Activated T-cell treated with anti-CD3 and anti-CD28 coated beads, Interleukin-2, amount 50 U/mL, for 4 hours (primary cell): ENCODE results near the gene PLEKHA5. TPM values are rescaled to one million over a fixed set of nuclear protein-coding genes. Genes with fewer than 3 reads are reported as not detected.
"Not testable (repeated sequence)": the region's sequence is repeated elsewhere in the genome, so short reads cannot be mapped to it uniquely, and the experiment has no call there.

Experiments used
- ATAC-seq, 2 donors: fragments of 200-7000 bp; cut with Tn5 transposase; one replicate each; pipeline ENCODE4 v1.10.0; 2021
- DNase-seq: peaks from one replicate; pipeline ENCODE4 v3.0.0-alpha.2; 2020
- H3K27me3 Mint-ChIP-seq: one replicate; pipeline ENCODE4 v1.8.0; 2021; ENCODE audit warnings: low read depth, mixed read lengths
- H3K36me3 Mint-ChIP-seq: one replicate; pipeline ENCODE4 v1.8.0; 2022; ENCODE audit warnings: mixed read lengths; ENCODE audit not compliant: insufficient read depth
- H3K4me1 Mint-ChIP-seq: one replicate; pipeline ENCODE4 v1.8.0; 2021; ENCODE audit warnings: low read depth, mixed read lengths
- H3K4me3 Mint-ChIP-seq: one replicate; pipeline ENCODE4 v1.8.0; 2021; ENCODE audit warnings: mild to moderate bottlenecking, moderate library complexity, mixed read lengths
- H3K9me3 Mint-ChIP-seq: one replicate; pipeline ENCODE4 v1.8.0; 2021; ENCODE audit warnings: mixed read lengths
- total RNA-seq, 3 donors: library from RNA; stranded (reverse); gene quantifications; one replicate each; pipeline ENCODE4 v1.2.1, GENCODE V29; 2021

The PLEKHA5 gene
- total RNA-seq, 3 donors from 2014 or later: 0.66 to 2.9 (median 2.0) TPM

GRCh38 chr12:19322376-19322775, 192.8 kb downstream of the PLEKHA5 start:
- H3K27me3 Mint-ChIP-seq: no peaks in the 10 kb centered on the region
- H3K9me3 Mint-ChIP-seq: no peaks in the 10 kb centered on the region
- no peak for ATAC-seq
- no peak for DNase-seq
- H3K4me3 Mint-ChIP-seq: no peak overlapping the region
- peaks cover 2% of the 10 kb centered on the region for H3K36me3 Mint-ChIP-seq
- no peaks in the 10 kb centered on the region for H3K4me1 Mint-ChIP-seq

- Mint-ChIP-seq H3K36me3 (peaks cover 2% of the 10 kb centered on the region), H3K4me1 (no peaks in the 10 kb centered on the region), H3K9me3 (no peaks in the 10 kb centered on the region), H3K4me3 (no peak overlapping the region), H3K27me3 (no peaks in the 10 kb centered on the region)
- ATAC-seq (no peak), DNase-seq (no peak)
Observed at GRCh38 chr12:19323805-19324204, 194.3 kb downstream of the PLEKHA5 start.

- no peak overlapping the region for H3K4me3 Mint-ChIP-seq
- H3K36me3 Mint-ChIP-seq: peaks cover 2% of the 10 kb centered on the region
- no peaks in the 10 kb centered on the region for H3K4me1 Mint-ChIP-seq
- ATAC-seq (no peak), DNase-seq (no peak)
- H3K9me3 Mint-ChIP-seq: no peaks in the 10 kb centered on the region
- no peaks in the 10 kb centered on the region for H3K27me3 Mint-ChIP-seq
Observed at GRCh38 chr12:19326102-19326501, 196.6 kb downstream of the PLEKHA5 start.

GRCh38 chr12:19332196-19332595, 202.7 kb downstream of the PLEKHA5 start:
- no peaks in the 10 kb centered on the region for H3K4me1 Mint-ChIP-seq
- H3K36me3 Mint-ChIP-seq: no peaks in the 10 kb centered on the region
- no peaks in the 10 kb centered on the region for H3K9me3 Mint-ChIP-seq
- ATAC-seq (no peak), DNase-seq (no peak)
- no peak overlapping the region for H3K4me3 Mint-ChIP-seq
- H3K27me3 Mint-ChIP-seq: no peaks in the 10 kb centered on the region

GRCh38 chr12:19338405-19338804, 208.9 kb downstream of the PLEKHA5 start:
- H3K4me3 Mint-ChIP-seq: no peak overlapping the region
- no peaks in the 10 kb centered on the region for H3K4me1 Mint-ChIP-seq
- H3K9me3 Mint-ChIP-seq: peaks cover 5% of the 10 kb centered on the region
- DNase-seq (no peak), ATAC-seq (no peak)
- no peaks in the 10 kb centered on the region for H3K27me3 Mint-ChIP-seq
- no peaks in the 10 kb centered on the region for H3K36me3 Mint-ChIP-seq

- not testable (repeated sequence) for H3K4me3 Mint-ChIP-seq, H3K4me1 Mint-ChIP-seq, DNase-seq, H3K27me3 Mint-ChIP-seq, ATAC-seq, H3K9me3 Mint-ChIP-seq, H3K36me3 Mint-ChIP-seq
Observed at GRCh38 chr12:19350850-19351249, 221.3 kb downstream of the PLEKHA5 start.

- Mint-ChIP-seq H3K36me3 (peaks cover 5% of the 10 kb centered on the region), H3K9me3 (peaks cover 4% of the 10 kb centered on the region), H3K4me3 (no peak overlapping the region), H3K4me1 (no peaks in the 10 kb centered on the region), H3K27me3 (no peaks in the 10 kb centered on the region)
- DNase-seq (no peak), ATAC-seq (no peak)
Observed at GRCh38 chr12:19351346-19351745, 221.8 kb downstream of the PLEKHA5 start.

- H3K4me1 Mint-ChIP-seq: no peaks in the 10 kb centered on the region
- no peaks in the 10 kb centered on the region for H3K27me3 Mint-ChIP-seq
- ATAC-seq (no peak), DNase-seq (no peak)
- no peak overlapping the region for H3K4me3 Mint-ChIP-seq
- no peaks in the 10 kb centered on the region for H3K9me3 Mint-ChIP-seq
- peaks cover 5% of the 10 kb centered on the region for H3K36me3 Mint-ChIP-seq
Observed at GRCh38 chr12:19369691-19370148, 240.2 kb downstream of the PLEKHA5 start.

GRCh38 chr12:19373586-19373985, 244.1 kb downstream of the PLEKHA5 start:
- no peak for DNase-seq
- H3K9me3 Mint-ChIP-seq: no peaks in the 10 kb centered on the region
- no peaks in the 10 kb centered on the region for H3K27me3 Mint-ChIP-seq
- H3K36me3 Mint-ChIP-seq: peaks cover 5% of the 10 kb centered on the region
- H3K4me1 Mint-ChIP-seq: no peaks in the 10 kb centered on the region
- H3K4me3 Mint-ChIP-seq: no peak overlapping the region
- no peak for ATAC-seq

GRCh38 chr12:19375888-19376287, 246.4 kb downstream of the PLEKHA5 start:
- Mint-ChIP-seq H3K36me3 (peaks cover 3% of the 10 kb centered on the region), H3K4me1 (no peaks in the 10 kb centered on the region), H3K27me3 (no peaks in the 10 kb centered on the region), H3K4me3 (no peak overlapping the region), H3K9me3 (no peaks in the 10 kb centered on the region)
- DNase-seq: no peak
- no peak for ATAC-seq

GRCh38 chr12:19376691-19377090, 247.2 kb downstream of the PLEKHA5 start:
- ATAC-seq: no peak
- Mint-ChIP-seq H3K27me3 (no peaks in the 10 kb centered on the region), H3K4me1 (peaks cover 2% of the 10 kb centered on the region), H3K9me3 (no peaks in the 10 kb centered on the region), H3K36me3 (no peaks in the 10 kb centered on the region), H3K4me3 (no peak overlapping the region)
- no peak for DNase-seq

- no peak overlapping the region for H3K4me3 Mint-ChIP-seq
- H3K9me3 Mint-ChIP-seq: no peaks in the 10 kb centered on the region
Observed at GRCh38 chr12:19382111-19382526, 252.6 kb downstream of the PLEKHA5 start.

GRCh38 chr12:19382563-19382962, 253.0 kb downstream of the PLEKHA5 start:
- H3K9me3 Mint-ChIP-seq: no peaks in the 10 kb centered on the region
- DNase-seq (no peak), ATAC-seq (no peak)
- no peaks in the 10 kb centered on the region for H3K27me3 Mint-ChIP-seq
- H3K4me3 Mint-ChIP-seq: no peak overlapping the region
- peaks cover 8% of the 10 kb centered on the region for H3K4me1 Mint-ChIP-seq
- H3K36me3 Mint-ChIP-seq: no peaks in the 10 kb centered on the region

More at GRCh38 chr12:19382111-19382526, 252.6 kb downstream of the PLEKHA5 start:
- H3K4me1 Mint-ChIP-seq: peaks cover 8% of the 10 kb centered on the region
- DNase-seq (peak; percentile 31), ATAC-seq (peak; percentile 94)
- H3K36me3 Mint-ChIP-seq: no peaks in the 10 kb centered on the region
- no peaks in the 10 kb centered on the region for H3K27me3 Mint-ChIP-seq

- H3K9me3 Mint-ChIP-seq: no peaks in the 10 kb centered on the region
- no peaks in the 10 kb centered on the region for H3K36me3 Mint-ChIP-seq
Observed at GRCh38 chr12:19387161-19387560, 257.6 kb downstream of the PLEKHA5 start.

GRCh38 chr12:19388131-19388549, 258.6 kb downstream of the PLEKHA5 start:
- DNase-seq (no peak), ATAC-seq (no peak)
- Mint-ChIP-seq H3K9me3 (no peaks in the 10 kb centered on the region), H3K4me1 (no peaks in the 10 kb centered on the region), H3K27me3 (no peaks in the 10 kb centered on the region), H3K36me3 (no peaks in the 10 kb centered on the region), H3K4me3 (no peak overlapping the region)

More at GRCh38 chr12:19387161-19387560, 257.6 kb downstream of the PLEKHA5 start:
- Mint-ChIP-seq H3K4me3 (no peak overlapping the region), H3K4me1 (peaks cover 5% of the 10 kb centered on the region), H3K27me3 (no peaks in the 10 kb centered on the region)
- ATAC-seq: no peak
- DNase-seq: no peak
